Stimulated activated naive CD8-positive, alpha-beta T cell treated with anti-CD3 and anti-CD28 coated beads, Interleukin-15, Interleukin-2, amounts not matched to agents 100 U/mL and 50 U/mL, for 24 hours (primary cell): Measurements from ENCODE around the gene COPZ2.

ENCODE experiments used
- ATAC-seq: fragments of 150-1000 bp; cut with Tn5 transposase; one replicate; pipeline ENCODE4 v1.10.0; 2021
- DNase-seq: peaks from one replicate; pipeline ENCODE4 v3.0.0; 2021

COPZ2 gene

DNA sequence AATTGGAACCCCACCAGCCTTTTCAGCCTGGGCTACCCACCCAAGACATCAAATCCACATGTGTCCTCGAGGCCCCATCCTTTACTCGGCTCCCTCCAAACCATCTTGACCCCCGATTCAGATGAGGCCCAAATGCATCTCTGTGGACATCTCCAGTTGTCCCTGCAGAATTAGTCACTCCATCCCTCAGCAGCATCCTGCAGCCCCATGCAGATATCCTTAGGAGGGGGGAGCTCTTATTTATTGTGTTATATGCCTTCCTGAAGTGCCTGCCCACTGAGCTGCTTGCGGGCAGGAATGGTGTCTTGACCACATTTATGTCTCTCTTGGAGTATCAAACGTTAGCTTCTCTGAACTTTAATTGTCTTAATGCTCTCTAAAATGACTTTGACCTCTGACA lies 51.1 kb downstream of the COPZ2 start:
- ATAC-seq (no peak), DNase-seq (no peak)

- ATAC-seq (no peak), DNase-seq (no peak)
Observed at GRCh38 chr17:47983492-47984223, 53.9 kb downstream of the COPZ2 start.

DNA sequence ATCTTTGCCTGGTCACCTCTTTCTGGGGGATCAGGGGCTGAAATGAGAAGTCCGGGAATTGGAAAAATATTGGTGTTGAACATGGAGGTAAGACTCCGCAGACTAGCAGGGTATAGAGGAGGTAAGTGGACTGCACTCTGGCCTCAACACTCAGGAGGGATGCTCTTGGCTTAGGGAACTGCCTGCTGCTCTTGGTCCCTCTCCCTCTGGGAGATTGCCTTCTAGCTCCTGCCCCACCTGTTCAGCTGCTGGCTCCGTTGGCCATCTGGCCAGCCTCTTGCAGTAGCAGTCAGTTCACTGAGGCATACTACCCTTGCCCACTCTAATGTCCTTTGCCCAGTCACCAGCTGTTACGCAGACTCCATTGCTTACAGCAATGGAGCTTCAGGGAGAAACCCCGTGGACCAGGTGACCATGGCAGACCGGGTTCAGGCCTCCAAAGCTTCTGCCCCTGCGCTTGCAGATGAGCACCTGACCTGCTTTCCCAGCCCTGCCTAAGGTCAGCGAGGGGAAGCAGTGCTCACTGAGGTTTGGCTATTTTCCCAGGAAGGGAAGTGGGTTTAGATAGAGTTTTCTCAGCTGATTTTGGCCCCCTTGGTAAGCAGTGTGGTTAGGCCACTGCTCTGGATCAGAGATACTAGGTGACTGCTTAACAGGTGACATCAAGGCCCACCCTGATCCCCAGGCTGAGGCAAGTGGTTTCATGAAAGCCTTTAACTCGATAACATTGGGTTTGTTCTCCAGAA lies 54.8 kb downstream of the COPZ2 start:
- ATAC-seq (no peak), DNase-seq (no peak)

DNA sequence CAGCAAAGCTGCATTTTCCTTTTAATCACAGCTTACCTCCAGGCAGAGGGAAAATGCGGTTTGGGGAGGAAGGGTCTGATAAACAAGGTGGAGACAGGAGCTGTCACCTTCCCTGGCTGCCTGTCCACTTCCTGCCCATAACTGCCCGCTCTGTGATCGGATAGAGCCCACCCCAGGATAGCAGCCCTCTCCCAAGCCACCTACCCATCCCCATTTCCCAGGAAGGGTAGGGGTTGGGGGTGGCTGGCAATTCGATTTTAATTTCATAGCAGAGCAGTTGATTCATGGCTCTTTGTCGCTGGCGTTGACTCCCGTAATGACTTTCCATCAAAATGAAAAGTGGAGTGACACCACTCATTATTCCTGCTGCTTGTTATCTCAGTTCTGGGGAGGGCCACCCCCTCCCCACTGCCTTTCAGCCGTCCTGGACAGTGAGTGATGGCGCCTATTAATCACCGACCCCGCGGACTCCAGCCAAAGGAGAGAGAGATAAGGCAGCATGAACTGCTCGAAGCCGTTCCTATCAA lies 55.4 kb downstream of the COPZ2 start:
- ATAC-seq (no peak), DNase-seq (no peak)

DNA sequence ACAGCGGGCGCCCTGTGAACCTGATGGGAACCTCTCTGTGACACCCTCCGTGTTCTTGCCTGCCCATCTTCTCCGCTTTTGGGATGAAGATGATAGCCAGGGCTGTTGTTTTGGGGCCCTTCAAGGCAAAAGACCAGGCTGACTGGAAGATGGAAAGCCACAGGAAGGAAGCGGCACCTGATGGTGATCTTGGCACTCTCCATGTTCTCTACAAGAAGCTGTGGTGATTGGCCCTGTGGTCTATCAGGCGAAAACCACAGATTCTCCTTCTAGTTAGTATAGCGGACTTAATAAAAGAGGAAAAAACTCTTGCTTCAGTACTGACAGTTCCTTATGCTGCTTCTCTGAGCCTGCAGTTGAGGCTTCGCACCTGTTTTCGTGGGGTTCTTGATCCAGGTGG lies 56.1 kb downstream of the COPZ2 start:
- DNase-seq (no peak), ATAC-seq (no peak)

DNA sequence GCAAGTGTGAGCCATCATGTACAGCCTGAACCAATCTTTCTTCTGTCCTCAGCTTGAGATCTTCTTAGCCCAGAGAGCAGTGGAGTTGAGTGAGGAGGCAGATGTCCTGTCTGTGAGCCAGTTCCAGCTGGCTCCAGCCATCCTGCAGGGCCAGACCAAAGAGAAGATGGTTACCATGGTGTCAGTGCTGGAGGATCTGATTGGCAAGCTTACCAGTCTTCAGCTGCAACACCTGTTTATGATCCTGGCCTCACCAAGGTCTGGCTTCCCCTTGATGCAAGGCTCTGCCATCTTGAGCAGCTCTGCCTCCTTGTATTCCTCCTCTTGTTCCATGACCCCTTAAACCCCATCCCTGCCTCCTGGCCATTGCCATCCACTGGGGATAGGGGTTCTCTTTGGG lies 57.1 kb downstream of the COPZ2 start:
- DNase-seq, result no peak
- ATAC-seq, result no peak

GRCh38 chr17:47978324-47978723 lies 59.3 kb downstream of the COPZ2 start:
- DNase-seq, result peak; percentile 52
- peak; percentile 45 for ATAC-seq
